ENCODE measurements around the gene DNAJA2. TPM values are rescaled to one million over a fixed set of nuclear protein-coding genes. Genes with fewer than 3 reads are reported as not detected.

DNAJA2 gene
- total RNA-seq, 1 experiment from 2014 or later: 110 TPM

- peak; percentile 54 for DNase-seq (ENCODE audit: extremely low read depth, low read depth)
Observed at GRCh38 chr16:46929378-46930332, 43.8 kb downstream of the DNAJA2 start.

- no peak for DNase-seq (ENCODE audit: extremely low read depth, low read depth)
Observed at GRCh38 chr16:46928811-46929210, 44.7 kb downstream of the DNAJA2 start.

DNA sequence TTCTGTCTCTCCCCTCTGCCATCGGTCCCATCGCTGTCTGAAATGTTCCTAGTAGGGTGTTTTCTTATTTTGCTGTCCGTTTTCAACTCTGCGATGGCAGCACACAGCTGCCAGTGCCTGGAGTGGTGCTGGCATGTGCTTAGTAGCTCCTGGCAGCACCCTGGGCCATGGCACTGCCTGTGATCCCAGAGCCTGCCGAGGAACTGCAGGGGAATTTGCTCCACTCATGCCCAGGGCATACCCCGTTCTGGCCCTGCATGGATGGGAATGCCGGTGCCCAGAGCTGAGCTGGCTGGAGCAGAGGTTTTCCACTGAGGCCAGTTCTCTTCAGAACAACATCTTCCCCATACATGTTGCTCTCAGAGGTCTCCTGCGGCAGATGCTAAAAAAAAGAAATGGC, 46.2 kb downstream of the DNAJA2 start:
- no peak for DNase-seq (ENCODE audit: extremely low read depth, low read depth)

GRCh38 chr16:46926470-46927225, 46.8 kb downstream of the DNAJA2 start:
- DNase-seq (ENCODE audit: extremely low read depth, low read depth): no peak

DNA sequence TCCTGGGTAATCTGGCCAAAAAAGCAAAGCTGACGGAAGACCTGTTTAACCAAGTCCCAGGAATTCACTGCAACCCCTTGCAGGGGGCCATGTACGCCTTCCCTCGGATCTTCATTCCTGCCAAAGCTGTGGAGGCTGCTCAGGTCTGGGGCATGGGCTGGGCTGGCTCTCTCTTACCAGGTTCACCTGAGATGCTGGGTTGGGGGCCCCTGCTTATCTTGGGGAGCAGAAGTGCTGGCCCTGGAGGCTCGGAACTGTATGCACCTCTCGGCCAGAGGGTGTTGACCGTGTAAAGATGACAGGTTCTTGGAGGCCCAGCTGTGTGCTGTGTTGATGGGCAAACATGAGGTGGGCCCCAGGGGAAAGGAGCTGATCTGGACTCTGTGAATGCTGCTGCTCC, 49.1 kb downstream of the DNAJA2 start:
- DNase-seq (ENCODE audit: extremely low read depth, low read depth): no peak

GRCh38 chr16:46923513-46924295, 49.8 kb downstream of the DNAJA2 start:
- no peak for DNase-seq (ENCODE audit: extremely low read depth, low read depth)

GRCh38 chr16:46922239-46922638, 51.2 kb downstream of the DNAJA2 start:
- DNase-seq (ENCODE audit: extremely low read depth, low read depth): no peak

GRCh38 chr16:46920402-46921068, 52.9 kb downstream of the DNAJA2 start:
- DNase-seq (ENCODE audit: extremely low read depth, low read depth): no peak

DNA sequence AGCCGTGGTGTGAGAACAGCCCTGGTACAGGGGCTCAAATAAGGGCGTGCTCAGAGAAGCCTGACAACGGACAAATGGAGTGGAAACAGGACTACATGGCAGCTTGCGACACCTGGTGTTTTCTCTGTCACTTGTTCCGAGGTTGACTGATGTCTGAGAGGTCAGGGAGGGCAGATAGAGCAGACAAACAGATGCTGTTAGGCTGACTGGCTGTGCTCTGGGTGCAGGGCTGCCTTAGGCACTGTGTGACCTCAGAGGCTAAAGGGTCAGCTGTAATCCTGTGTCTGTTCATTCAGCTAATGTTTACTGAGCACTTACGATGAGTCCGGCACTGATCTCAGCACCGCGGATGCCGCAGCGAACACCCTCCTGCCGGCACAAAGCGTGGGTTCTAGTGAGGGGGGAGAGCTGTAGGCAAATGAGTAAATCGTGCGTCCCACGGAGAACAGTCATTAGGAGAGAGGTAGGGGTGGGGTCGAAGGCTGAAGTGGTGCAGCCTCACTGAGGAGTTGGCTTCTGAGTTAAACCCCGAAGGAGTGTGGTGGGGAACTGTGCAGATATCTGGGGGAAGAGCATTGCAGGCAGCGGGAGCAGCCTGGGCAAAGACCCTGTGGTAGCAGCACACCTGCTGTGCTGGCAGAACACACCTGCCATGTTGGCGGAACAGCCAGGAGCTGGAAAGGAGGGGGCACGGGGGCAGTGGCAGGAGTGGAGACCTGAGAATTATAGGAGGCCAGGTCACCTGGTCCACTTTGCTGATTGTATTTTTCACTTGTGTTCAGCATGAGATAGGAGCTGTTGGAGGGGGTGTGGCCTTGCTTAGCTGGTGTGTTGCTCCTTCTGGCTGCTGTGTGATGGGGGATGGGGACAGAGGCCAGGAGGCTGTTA, 54.3 kb downstream of the DNAJA2 start:
- no peak for DNase-seq (ENCODE audit: extremely low read depth, low read depth)

DNA sequence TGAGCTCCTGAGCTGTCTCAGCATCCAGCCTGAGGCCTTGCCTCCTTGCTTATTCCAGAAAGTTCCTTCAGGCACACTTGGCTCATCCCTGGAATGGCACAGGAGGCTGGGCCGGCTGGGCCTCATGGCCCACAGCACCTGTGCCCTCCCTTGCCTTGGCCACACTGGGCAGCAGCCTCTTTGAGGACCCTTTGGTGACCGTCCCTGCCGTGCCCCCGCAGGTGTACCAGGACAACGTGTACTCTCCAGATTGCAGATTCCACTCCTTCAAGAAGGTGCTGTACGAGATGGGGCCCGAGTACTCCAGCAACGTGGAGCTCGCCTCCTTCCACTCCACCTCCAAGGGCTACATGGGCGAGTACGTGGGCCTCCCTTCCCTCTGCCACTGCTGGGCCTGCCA, 55.1 kb downstream of the DNAJA2 start:
- no peak for DNase-seq (ENCODE audit: extremely low read depth, low read depth)

DNA sequence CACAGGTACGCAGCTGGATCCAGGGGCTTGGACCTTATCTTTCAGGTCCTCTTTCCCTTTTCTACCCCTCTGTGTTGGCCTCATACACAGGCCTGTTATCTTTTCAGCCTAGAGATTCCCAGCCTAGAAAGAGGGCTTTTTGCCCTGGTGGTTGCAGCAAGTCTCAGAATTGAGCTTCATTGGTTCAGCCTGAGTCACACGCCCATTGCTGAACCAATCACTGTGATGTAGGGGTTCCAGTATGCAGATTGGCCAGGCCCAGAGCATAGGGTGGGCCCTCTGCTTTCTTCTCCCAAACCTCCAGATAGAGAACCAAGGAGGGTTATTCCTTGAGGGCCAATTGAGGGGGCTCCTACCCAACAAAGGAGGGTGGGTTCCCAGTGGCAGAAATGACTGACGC, 56.5 kb downstream of the DNAJA2 start:
- no peak for DNase-seq (ENCODE audit: extremely low read depth, low read depth)

DNA sequence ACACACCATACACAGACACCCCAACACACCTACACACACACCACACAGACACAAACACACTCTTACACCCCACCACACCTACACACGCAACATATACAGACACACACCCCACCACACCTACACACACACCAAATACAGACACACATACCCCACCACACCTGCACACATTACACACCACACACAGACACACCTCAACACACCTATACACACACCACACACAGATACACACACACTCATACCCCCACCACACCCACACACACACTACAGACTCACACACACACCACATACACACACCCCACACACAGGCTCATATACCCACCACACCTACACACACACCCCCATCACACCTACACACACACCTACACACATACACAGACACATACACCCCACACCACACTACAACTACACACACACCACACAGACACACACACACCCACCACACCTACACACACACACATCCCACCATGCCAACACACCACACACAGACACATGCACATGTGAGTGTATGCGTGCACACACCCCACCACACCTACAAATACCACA, 57.9 kb downstream of the DNAJA2 start:
- DNase-seq (ENCODE audit: extremely low read depth, low read depth): no peak

GRCh38 chr16:46914556-46915201, 58.8 kb downstream of the DNAJA2 start:
- no peak for DNase-seq (ENCODE audit: extremely low read depth, low read depth)

DNA sequence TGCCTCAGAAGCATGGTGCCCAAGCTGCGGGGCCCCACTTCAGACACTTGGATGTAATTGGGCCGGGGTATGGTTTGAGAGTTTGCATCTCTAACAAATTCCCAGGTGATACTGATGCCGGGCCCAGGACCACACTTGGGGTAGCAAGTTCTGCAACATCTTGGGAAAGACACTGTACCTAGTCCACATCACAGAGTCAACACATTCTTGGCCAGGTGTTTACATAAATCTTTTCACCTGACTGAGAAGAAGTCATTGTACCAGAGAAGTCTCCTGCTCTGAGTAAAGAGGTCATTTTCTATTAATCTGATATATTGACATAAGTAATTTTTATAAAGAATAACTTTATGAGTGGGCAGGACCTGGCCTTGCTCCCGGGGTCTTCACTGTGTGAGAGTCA, 61.8 kb downstream of the DNAJA2 start:
- DNase-seq (ENCODE audit: extremely low read depth, low read depth): no peak

GRCh38 chr16:46911038-46911437, 62.4 kb downstream of the DNAJA2 start:
- no peak for DNase-seq (ENCODE audit: extremely low read depth, low read depth)

GRCh38 chr16:46908540-46909372, 64.7 kb downstream of the DNAJA2 start:
- peak; percentile 63 for DNase-seq (ENCODE audit: extremely low read depth, low read depth)

DNA sequence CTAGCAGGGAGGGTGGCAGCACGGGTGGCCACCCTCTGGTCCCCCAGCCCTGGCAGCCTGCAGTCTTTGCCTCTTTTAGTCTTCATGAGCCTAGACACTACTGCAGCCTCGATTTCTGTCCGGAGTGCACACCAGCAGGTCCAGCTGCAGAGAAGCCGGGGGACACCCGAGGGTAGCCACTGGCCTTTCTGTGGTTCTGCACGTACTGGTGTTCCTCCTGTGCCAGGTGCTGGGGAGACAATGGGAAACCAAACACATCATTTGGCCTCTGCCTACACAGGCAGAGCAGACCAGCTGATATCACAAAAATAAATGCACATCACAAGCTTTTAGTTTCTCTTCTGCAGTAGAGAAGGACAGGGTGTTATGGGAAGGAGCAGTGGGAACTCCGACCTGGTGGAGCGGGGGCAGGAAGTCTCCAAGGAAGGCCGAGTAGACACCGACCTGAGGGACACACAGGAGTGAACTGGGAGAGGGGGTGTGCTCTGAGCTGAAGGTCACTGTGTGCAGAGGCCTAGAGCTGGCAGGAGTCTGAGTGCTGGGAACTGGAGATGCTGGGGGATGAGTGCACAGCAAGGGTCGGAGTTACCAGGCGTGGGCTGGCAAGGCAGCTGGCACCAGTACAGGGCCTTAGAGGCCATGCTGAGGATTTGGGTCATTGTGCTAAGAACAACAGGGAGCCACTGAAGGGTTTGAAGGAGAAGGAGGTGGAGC, 66.3 kb downstream of the DNAJA2 start:
- no peak for DNase-seq (ENCODE audit: extremely low read depth, low read depth)
